DOHH2 (cell line): Measurements from ENCODE around the gene SOX18.

ENCODE experiments used
- H3F3A ChIP-seq: fragments of 200-600 bp; sonication (generic), shearing (Covaris generic); 2 replicates; pipeline ENCODE4 v1.6.0; 2016; ENCODE audit warnings: antibody characterized with exemption, mild to moderate bottlenecking; ENCODE audit not compliant: control insufficient read depth, insufficient read depth
- H3K27ac ChIP-seq: fragments of 200-600 bp; sonication (generic); 2 replicates; pipeline ENCODE4 v1.5.1; 2014; ENCODE audit warnings: low read depth, mild to moderate bottlenecking, low read length, moderate library complexity
- H3K27me3 ChIP-seq: fragments of 200-600 bp; sonication (generic); 2 replicates; pipeline ENCODE4 v1.6.1; 2014; ENCODE audit warnings: mild to moderate bottlenecking, low read length, mixed read lengths; ENCODE audit not compliant: control insufficient read depth
- H3K36me3 ChIP-seq: fragments of 200-600 bp; sonication (generic); 2 replicates; pipeline ENCODE4 v1.6.1; 2014; ENCODE audit warnings: mild to moderate bottlenecking, low read length, moderate library complexity, mixed read lengths; ENCODE audit not compliant: control insufficient read depth
- H3K4me1 ChIP-seq: fragments of 200-600 bp; sonication (generic); 2 replicates; pipeline ENCODE4 v1.6.1; 2014; ENCODE audit warnings: mild to moderate bottlenecking, low read length, mixed read lengths; ENCODE audit not compliant: control insufficient read depth
- H3K4me2 ChIP-seq: fragments of 200-600 bp; sonication (generic); 2 replicates; pipeline ENCODE4 v1.6.0; 2014; ENCODE audit warnings: mild to moderate bottlenecking, low read length, moderate library complexity
- H3K4me3 ChIP-seq: fragments of 200-600 bp; sonication (generic); 2 replicates; pipeline ENCODE4 v1.5.1; 2014; ENCODE audit warnings: mild to moderate bottlenecking, low read length, mixed read lengths
- H3K79me2 ChIP-seq: fragments of 200-600 bp; sonication (generic); 2 replicates; pipeline ENCODE4 v1.6.1; 2014; ENCODE audit warnings: mild to moderate bottlenecking, low read length, mixed read lengths; ENCODE audit not compliant: control insufficient read depth
- H3K9me2 ChIP-seq: fragments of 200-600 bp; sonication (generic); replicated peaks from 2 replicates; pipeline ENCODE4 v1.6.1; 2014; ENCODE audit warnings: mild to moderate bottlenecking, low read length, mixed read lengths; ENCODE audit not compliant: control insufficient read depth
- H3K9me3 ChIP-seq: fragments of 200-600 bp; sonication (generic); 2 replicates; pipeline ENCODE4 v1.6.1; 2014; ENCODE audit warnings: antibody characterized with exemption, low read length, mixed read lengths; ENCODE audit not compliant: control insufficient read depth, insufficient read depth
- H4K20me1 ChIP-seq: fragments of 200-600 bp; sonication (generic); 2 replicates; pipeline ENCODE4 v1.6.0; 2014; ENCODE audit warnings: low read depth, mild to moderate bottlenecking, antibody characterized with exemption, low read length, moderate library complexity; ENCODE audit not compliant: control insufficient read depth, insufficient read depth
- CTCF ChIP-seq: fragments of 200-600 bp; sonication (generic); IDR thresholded peaks from one replicate; pipeline ENCODE4 v1.5.1; 2014; ENCODE audit warnings: antibody characterized with exemption, mild to moderate bottlenecking, low read depth, low read length; ENCODE audit not compliant: poor library complexity, severe bottlenecking
- EZH2phosphoT487 ChIP-seq: fragments of 200-600 bp; sonication (generic); IDR thresholded peaks from 2 replicates; pipeline ENCODE4 v1.6.1; 2017; ENCODE audit warnings: borderline replicate concordance, mild to moderate bottlenecking, antibody characterized with exemption, low read length, moderate library complexity, mixed read lengths

The SOX18 gene

GRCh38 chr20:64040231-64041039 lies 9.0 kb downstream of the SOX18 start:
- TF ChIP-seq CTCF (no peak), EZH2phosphoT487 (no peak)
- Histone ChIP-seq H3K4me3 (no peak overlapping the region), H4K20me1 (no peaks in the 10 kb centered on the region), H3K4me1 (peaks cover 71% of the 10 kb centered on the region), H3K79me2 (no peaks in the 10 kb centered on the region), H3K27ac (no peak overlapping the region), H3K27me3 (no peaks in the 10 kb centered on the region), H3K9me2 (no peaks in the 10 kb centered on the region), H3F3A (peaks cover 19% of the 10 kb centered on the region), H3K36me3 (peaks cover 5% of the 10 kb centered on the region; the same call in 1 of the 2 replicates), H3K9me3 (no peaks in the 10 kb centered on the region), H3K4me2 (peak overlapping the region; percentile 85; the same call in 1 of the 2 replicates)

GRCh38 chr20:64039293-64040160 lies 9.9 kb downstream of the SOX18 start:
- H4K20me1 ChIP-seq: no peaks in the 10 kb centered on the region
- H3K36me3 ChIP-seq: peaks cover 13% of the 10 kb centered on the region
- peak overlapping the region; percentile 70 for H3K27ac ChIP-seq
- H3K4me1 ChIP-seq: peaks cover 76% of the 10 kb centered on the region
- no peaks in the 10 kb centered on the region for H3K27me3 ChIP-seq
- TF ChIP-seq CTCF (no peak), EZH2phosphoT487 (no peak)
- no peaks in the 10 kb centered on the region for H3K9me3 ChIP-seq
- peaks cover 26% of the 10 kb centered on the region for H3F3A ChIP-seq
- H3K79me2 ChIP-seq: no peaks in the 10 kb centered on the region
- peak overlapping the region; percentile 84 for H3K4me2 ChIP-seq
- H3K4me3 ChIP-seq: peak overlapping the region; percentile 74
- no peaks in the 10 kb centered on the region for H3K9me2 ChIP-seq

- Histone ChIP-seq H3K27ac (peak overlapping the region; percentile 70), H3K4me2 (peak overlapping the region; percentile 84), H3K36me3 (peaks cover 20% of the 10 kb centered on the region), H3K4me1 (peaks cover 76% of the 10 kb centered on the region), H3K9me2 (no peaks in the 10 kb centered on the region), H3K27me3 (no peaks in the 10 kb centered on the region), H3K4me3 (peak overlapping the region; percentile 74), H3K79me2 (no peaks in the 10 kb centered on the region), H4K20me1 (no peaks in the 10 kb centered on the region), H3K9me3 (no peaks in the 10 kb centered on the region), H3F3A (peaks cover 20% of the 10 kb centered on the region)
- TF ChIP-seq CTCF (peak; percentile 58), EZH2phosphoT487 (no peak)
Measured at GRCh38 chr20:64038565-64039292, 10.7 kb downstream of the SOX18 start.
